GM12874 (cell line): ENCODE measurements around the gene PARP3.

Source experiments
- CTCF ChIP-seq: IDR thresholded peaks from 2 replicates; pipeline ENCODE4 v1.5.1; 2011; ENCODE audit warnings: low read depth, mild to moderate bottlenecking, control low read depth, low read length, moderate library complexity; ENCODE audit not compliant: insufficient read depth

The PARP3 gene

GRCh38 chr3:51975852-51976549 is 33.8 kb downstream of the PARP3 start:
- 0 out of 2 replicates have a peak, but pooled peaks have one; percentile 9 for TF ChIP-seq CTCF

- TF ChIP-seq CTCF: no peak
Observed at GRCh38 chr3:51977446-51978142, 35.4 kb downstream of the PARP3 start.

- TF ChIP-seq CTCF: no peak
Observed at GRCh38 chr3:51978143-51978502, 36.0 kb downstream of the PARP3 start.

GRCh38 chr3:51980253-51980652 is 38.1 kb downstream of the PARP3 start:
- no peak for TF ChIP-seq CTCF

GRCh38 chr3:51982352-51982837 is 40.2 kb downstream of the PARP3 start:
- peak; percentile 92 for TF ChIP-seq CTCF

GRCh38 chr3:51982838-51983577 is 40.8 kb downstream of the PARP3 start, which contains the start of gene ACY1:
TSS of gene ACY1 (plus strand) at chr3:51983535. CDS start at chr3:51984065, 530 bp downstream.
- TF ChIP-seq CTCF: no peak
